Caco-2 (cell line): Measurements from ENCODE around the gene PHKG2. TPM values are rescaled to one million over a fixed set of nuclear protein-coding genes. Genes with fewer than 3 reads are reported as not detected.
A peak's percentile ranks its signal among the peaks of the same experiment; 100 is the strongest.

ENCODE experiments used
- BruUV-seq: library from RNA; stranded (reverse); fragments of 400-500 nt; replicated peaks from 2 replicates; lab custom pipeline; 2021; lab: Mats Ljungman, UMichigan
- CTCF ChIA-PET: fragments of 300-600 bp; sonication (Branson Sonifier 250); formaldehyde crosslinking; loops from one replicate; lab custom pipeline; 2022; ENCODE audit warnings: antibody characterized with exemption; lab: Charles Lee
- POLR2A ChIA-PET: fragments of 300-600 bp; sonication (Branson Sonifier 250); formaldehyde crosslinking; loops from one replicate; lab custom pipeline; 2022; ENCODE audit warnings: antibody characterized with exemption; lab: Charles Lee
- DNase-seq, 2 experiments: peaks; one replicate each; pipeline versions ENCODE4 v3.0.0 to v3.0.0-alpha.2; 2020 to 2022
- H3K27me3 ChIP-seq: replicated peaks from 2 replicates; pipeline ENCODE4 v1.6.0; 2011; ENCODE audit warnings: low read length; ENCODE audit not compliant: control insufficient read depth, insufficient read depth
- H3K36me3 ChIP-seq: 2 replicates; pipeline ENCODE4 v1.5.1; 2011; ENCODE audit warnings: low read length; ENCODE audit not compliant: control insufficient read depth, insufficient read depth
- H3K4me1 ChIP-seq: fragments of 250-450 bp; sonication (Bioruptor Pico); 2 replicates; pipeline ENCODE4 v1.5.1; 2020; ENCODE audit warnings: mild to moderate bottlenecking
- H3K4me3 ChIP-seq: 2 replicates; pipeline ENCODE4 v1.5.1; 2011; ENCODE audit warnings: low read depth, mild to moderate bottlenecking, control low read depth, low read length
- H3K9me3 ChIP-seq: fragments of 250-450 bp; sonication (Bioruptor Pico); 2 replicates; pipeline ENCODE4 v1.5.1; 2020; ENCODE audit warnings: mild to moderate bottlenecking, moderate library complexity
- H3K27ac Mint-ChIP-seq: one replicate; pipeline ENCODE4 v1.8.0; 2022; ENCODE audit warnings: mixed read lengths; ENCODE audit not compliant: unreplicated experiment
- H3K27me3 Mint-ChIP-seq: one replicate; pipeline ENCODE4 v1.8.0; 2022; ENCODE audit warnings: mixed read lengths; ENCODE audit not compliant: insufficient read depth, unreplicated experiment
- H3K36me3 Mint-ChIP-seq: one replicate; pipeline ENCODE4 v1.8.0; 2022; ENCODE audit warnings: mild to moderate bottlenecking, mixed read lengths; ENCODE audit not compliant: insufficient read depth, unreplicated experiment
- H3K4me1 Mint-ChIP-seq: one replicate; pipeline ENCODE4 v1.8.0; 2022; ENCODE audit warnings: low read depth, mixed read lengths; ENCODE audit not compliant: unreplicated experiment
- H3K4me3 Mint-ChIP-seq: one replicate; pipeline ENCODE4 v1.8.0; 2022; ENCODE audit warnings: mild to moderate bottlenecking, moderate library complexity, mixed read lengths; ENCODE audit not compliant: unreplicated experiment
- H3K9me3 Mint-ChIP-seq: one replicate; pipeline ENCODE4 v1.8.0; 2022; ENCODE audit warnings: mixed read lengths; ENCODE audit not compliant: unreplicated experiment
- CTCF ChIP-seq, 2 experiments: fragments of 200-600 bp in 1 of 2; IDR thresholded peaks; 1 replicate in 1 of 2; 2 replicates in 1 of 2; pipeline versions ENCODE4 v1.5.1 to v1.8.0; 2011 to 2022; ENCODE audit warnings: antibody characterized with exemption in 1 of 2, control low read depth in 1 of 2, inconsistent platforms in 1 of 2, low read depth in 1 of 2, low read length in 1 of 2, mild to moderate bottlenecking in 1 of 2, moderate library complexity in 1 of 2; ENCODE audit not compliant: insufficient read depth in 1 of 2, severe bottlenecking in 1 of 2, unreplicated experiment in 1 of 2
- intact Hi-C: fragments of 100-400 bp; cut with micrococcal nuclease; formaldehyde crosslinking; loops from one replicate; pipeline ENCODE4 v1.10.0; 2022; ENCODE audit not compliant: unreplicated experiment
- total RNA-seq: library from RNA; stranded (reverse); gene quantifications from 2 replicates; pipeline ENCODE4 v1.2.3, GENCODE V29; 2022

The PHKG2 gene
- total RNA-seq, 1 experiment from 2014 or later = 48.6 TPM

GRCh38 chr16:30785126-30786106, 37.2 kb downstream of the PHKG2 start:
- no peak for TF ChIP-seq CTCF (IDR thresholded peaks at IDR 0.05; ENCODE audit: insufficient read depth in 1 of 2, low read depth in 1 of 2, low read length in 1 of 2, severe bottlenecking in 1 of 2, unreplicated experiment in 1 of 2)
- no peaks in the 10 kb centered on the region for H3K27me3 Mint-ChIP-seq
- H3K4me1 Mint-ChIP-seq = no peaks in the 10 kb centered on the region
- peaks cover 14% of the 10 kb centered on the region; the same call in 1 of the 2 replicates for H3K4me1 ChIP-seq
- H3K36me3 Mint-ChIP-seq = peaks cover 19% of the 10 kb centered on the region
- peak overlapping the region; percentile 93 for H3K4me3 Mint-ChIP-seq
- H3K27me3 ChIP-seq = no peaks in the 10 kb centered on the region
- no peak for DNase-seq
- TSS peak; percentile 17 for BruUV-seq
- H3K4me3 ChIP-seq = peak overlapping the region; percentile 72
- POLR2A ChIA-PET = no interaction called here
- CTCF ChIA-PET = no interaction called here
- H3K9me3 Mint-ChIP-seq = no peaks in the 10 kb centered on the region
- H3K36me3 ChIP-seq = peaks cover 1% of the 10 kb centered on the region; the same call in 1 of the 2 replicates
- no peak overlapping the region for H3K27ac Mint-ChIP-seq
- intact Hi-C loops = loop anchor here (2.0 kb wide), 1 partner anchor 53 kb away; no protein-coding TSS in a partner anchor
- no peaks in the 10 kb centered on the region for H3K9me3 ChIP-seq

GRCh38 chr16:30786115-30786935, 38.1 kb downstream of the PHKG2 start:
- Histone ChIP-seq H3K36me3 (peaks cover 1% of the 10 kb centered on the region; the same call in 1 of the 2 replicates), H3K4me3 (peak overlapping the region; percentile 72), H3K9me3 (no peaks in the 10 kb centered on the region), H3K4me1 (peaks cover 14% of the 10 kb centered on the region; the same call in 1 of the 2 replicates), H3K27me3 (no peaks in the 10 kb centered on the region)
- H3K36me3 Mint-ChIP-seq = peaks cover 13% of the 10 kb centered on the region
- no peaks in the 10 kb centered on the region for H3K27me3 Mint-ChIP-seq
- intact Hi-C loops = loop anchor here (2.0 kb wide), 1 partner anchor 52 kb away; no protein-coding TSS in a partner anchor
- no peaks in the 10 kb centered on the region for H3K4me1 Mint-ChIP-seq
- no peaks in the 10 kb centered on the region for H3K9me3 Mint-ChIP-seq
- no TSS peak for BruUV-seq
- peak overlapping the region; percentile 91 for H3K27ac Mint-ChIP-seq
- peak; percentile 63 to 64 for DNase-seq
- ChIA-PET POLR2A (interaction anchor here (0.6 to 1.6 kb wide), 5 partner anchors 8 to 89 kb away, joined by 3 to 16 read pairs (median 4); no protein-coding TSS in a partner anchor), CTCF (interaction anchor here (0.9 to 1.5 kb wide), 4 partner anchors 11 to 53 kb away, joined by 3 to 13 read pairs (median 4); no protein-coding TSS in a partner anchor)
- no peak for TF ChIP-seq CTCF (IDR thresholded peaks at IDR 0.05; ENCODE audit: insufficient read depth in 1 of 2, low read depth in 1 of 2, low read length in 1 of 2, severe bottlenecking in 1 of 2, unreplicated experiment in 1 of 2)
- peak overlapping the region; percentile 93 for H3K4me3 Mint-ChIP-seq
